Measurements from ENCODE around the gene COL6A2. TPM values are rescaled to one million over a fixed set of nuclear protein-coding genes. Genes with fewer than 3 reads are reported as not detected.

The COL6A2 gene
- total RNA-seq, 1 experiment from 2014 or later = 129 TPM

- Histone ChIP-seq H3K23ac (ENCODE audit: insufficient read length, low read depth, low read length) (no peak overlapping the region), H3K4ac (ENCODE audit: low read depth, low read length) (no peak overlapping the region), H3T11ph (ENCODE audit: low read length) (no peak overlapping the region), H3K27ac (ENCODE audit: insufficient read length, low read depth, low read length) (no peak overlapping the region), H2BK15ac (ENCODE audit: low read depth, low read length) (no peak overlapping the region), H4K20me1 (ENCODE audit: control insufficient read depth, insufficient read depth, insufficient read length) (no peaks in the 10 kb centered on the region), H3K27me3 (ENCODE audit: insufficient read depth, low read length) (no peaks in the 10 kb centered on the region), H3K4me2 (ENCODE audit: insufficient read depth, insufficient read length, low read length) (no peak overlapping the region), H2BK120ac (ENCODE audit: low read depth, low read length, poor library complexity, severe bottlenecking) (no peak overlapping the region), H4K91ac (ENCODE audit: insufficient read length, low read depth, low read length) (no peak overlapping the region), H2BK20ac (ENCODE audit: low read depth, low read length, poor library complexity, severe bottlenecking) (no peak overlapping the region), H3K79me2 (ENCODE audit: insufficient read depth, low read length) (no peaks in the 10 kb centered on the region), H2BK5ac (ENCODE audit: insufficient read length, low read length) (no peak overlapping the region), H2AK5ac (ENCODE audit: insufficient read length, low read length) (no peak overlapping the region), H3K9ac (ENCODE audit: extremely low read depth, insufficient read length, low read length) (no peak overlapping the region), H2BK12ac (ENCODE audit: insufficient read length, low read depth, low read length) (no peak overlapping the region), H3K4me1 (ENCODE audit: insufficient read depth, low read length) (no peaks in the 10 kb centered on the region), H4K8ac (replicated peaks; ENCODE audit: insufficient read length, low read depth, low read length) (no peak overlapping the region), H3K14ac (ENCODE audit: insufficient read depth, low read length) (no peak overlapping the region), H3K9me3 (ENCODE audit: control insufficient read depth, low read depth, low read length) (peaks cover 6% of the 10 kb centered on the region), H3K23me2 (ENCODE audit: insufficient read length, low read depth, low read length, poor library complexity, severe bottlenecking) (no peaks in the 10 kb centered on the region), H3K79me1 (ENCODE audit: insufficient read depth, low read depth, low read length, poor library complexity, severe bottlenecking) (no peaks in the 10 kb centered on the region), H4K5ac (ENCODE audit: insufficient read length, low read depth, low read length) (no peak overlapping the region), H3K56ac (ENCODE audit: insufficient read length, low read depth, low read length) (no peak overlapping the region), H3K18ac (ENCODE audit: insufficient read length, low read depth, low read length) (no peak overlapping the region), H2AFZ (ENCODE audit: low read length) (no peak overlapping the region)
- Mint-ChIP-seq H3K9me3 (peaks cover 42 to 52% of the 10 kb centered on the region in 2 experiments), H3K4me3 (no peak overlapping the region), H3K36me3 (ENCODE audit: insufficient read depth in 1 of 3, low read depth in 3 of 3) (peaks cover 11 to 16% (median 14%) of the 10 kb centered on the region in 3 experiments), H3K27ac (no peak overlapping the region), H3K4me1 (peaks cover 0 to 2% of the 10 kb centered on the region in 2 experiments; a peak in 1 of 4 replicates), H3K27me3 (ENCODE audit: low read depth) (peaks cover 1% of the 10 kb centered on the region)
- DNase-seq = no peak
- TF ChIP-seq, protein P1, sequence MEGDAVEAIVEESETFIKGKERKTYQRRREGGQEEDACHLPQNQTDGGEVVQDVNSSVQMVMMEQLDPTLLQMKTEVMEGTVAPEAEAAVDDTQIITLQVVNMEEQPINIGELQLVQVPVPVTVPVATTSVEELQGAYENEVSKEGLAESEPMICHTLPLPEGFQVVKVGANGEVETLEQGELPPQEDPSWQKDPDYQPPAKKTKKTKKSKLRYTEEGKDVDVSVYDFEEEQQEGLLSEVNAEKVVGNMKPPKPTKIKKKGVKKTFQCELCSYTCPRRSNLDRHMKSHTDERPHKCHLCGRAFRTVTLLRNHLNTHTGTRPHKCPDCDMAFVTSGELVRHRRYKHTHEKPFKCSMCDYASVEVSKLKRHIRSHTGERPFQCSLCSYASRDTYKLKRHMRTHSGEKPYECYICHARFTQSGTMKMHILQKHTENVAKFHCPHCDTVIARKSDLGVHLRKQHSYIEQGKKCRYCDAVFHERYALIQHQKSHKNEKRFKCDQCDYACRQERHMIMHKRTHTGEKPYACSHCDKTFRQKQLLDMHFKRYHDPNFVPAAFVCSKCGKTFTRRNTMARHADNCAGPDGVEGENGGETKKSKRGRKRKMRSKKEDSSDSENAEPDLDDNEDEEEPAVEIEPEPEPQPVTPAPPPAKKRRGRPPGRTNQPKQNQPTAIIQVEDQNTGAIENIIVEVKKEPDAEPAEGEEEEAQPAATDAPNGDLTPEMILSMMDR (conservative IDR thresholded peaks at IDR 0.05) = no peak
- no CpG with 5 or more reads among the region's 1 CpG for WGBS (ENCODE audit: extremely low coverage, insufficient read length, low lambda C conversion rate)
Measured at GRCh38 chr21:46087641-46088040, 10.3 kb upstream of the COL6A2 start.

Measured in H9 (cell line).